Measurements from ENCODE around the gene SHCBP1. TPM values are rescaled to one million over a fixed set of nuclear protein-coding genes. Genes with fewer than 3 reads are reported as not detected.

SHCBP1 gene
- total and polyA plus RNA-seq, 2 donors from 2014 or later: 1.6 to 2.6 TPM

- no peak overlapping the region for H3K4me3 ChIP-seq (ENCODE audit: low read length in 3 of 3)
- intact Hi-C loops (cut with DNase I): no loop called here
- no peaks in the 10 kb centered on the region for H3K9me3 ChIP-seq (ENCODE audit: control insufficient read depth in 2 of 3, insufficient read depth in 1 of 3, low read length in 3 of 3)
- H3K36me3 ChIP-seq (ENCODE audit: control insufficient read depth in 2 of 3, insufficient read depth in 3 of 3, low read length in 3 of 3): no peaks in the 10 kb centered on the region
- no peak for FAIRE-seq
- H3K9ac ChIP-seq (ENCODE audit: low read length in 3 of 3): no peak overlapping the region
- DNase-seq: peak in 1 of 5 donors; percentile 2
- H3K4me1 ChIP-seq (ENCODE audit: control insufficient read depth in 2 of 3, insufficient read depth in 2 of 3, low read depth in 1 of 3, low read length in 3 of 3): no peaks in the 10 kb centered on the region
- no peaks in the 10 kb centered on the region for H3K27me3 ChIP-seq (ENCODE audit: control insufficient read depth, insufficient read depth, low read length)
- H3K27ac ChIP-seq (ENCODE audit: low read depth in 2 of 2, low read length in 2 of 2): no peak overlapping the region
- TF ChIP-seq CTCF (IDR thresholded peaks at IDR 0.05; ENCODE audit: borderline replicate concordance, extremely low read depth, insufficient read depth): no peak
Measured at GRCh38 chr16:46573008-46573833, 48.0 kb downstream of the SHCBP1 start.

GRCh38 chr16:46569231-46569735 is 51.9 kb downstream of the SHCBP1 start:
- Histone ChIP-seq H3K36me3 (ENCODE audit: control insufficient read depth in 2 of 3, insufficient read depth in 3 of 3, low read length in 3 of 3) (no peaks in the 10 kb centered on the region), H3K9me3 (ENCODE audit: control insufficient read depth in 2 of 3, insufficient read depth in 1 of 3, low read length in 3 of 3) (no peaks in the 10 kb centered on the region), H3K9ac (ENCODE audit: low read length in 3 of 3) (no peak overlapping the region), H3K4me3 (ENCODE audit: low read length in 3 of 3) (no peak overlapping the region), H3K4me1 (ENCODE audit: control insufficient read depth in 2 of 3, insufficient read depth in 2 of 3, low read depth in 1 of 3, low read length in 3 of 3) (no peaks in the 10 kb centered on the region), H3K27me3 (ENCODE audit: control insufficient read depth, insufficient read depth, low read length) (no peaks in the 10 kb centered on the region), H3K27ac (ENCODE audit: low read depth in 2 of 2, low read length in 2 of 2) (no peak overlapping the region)
- no peak for FAIRE-seq
- intact Hi-C loops (cut with DNase I): no loop called here
- no peak for TF ChIP-seq CTCF (IDR thresholded peaks at IDR 0.05; ENCODE audit: borderline replicate concordance, extremely low read depth, insufficient read depth)
- DNase-seq: no peak

GRCh38 chr16:46568472-46569230 is 52.5 kb downstream of the SHCBP1 start:
- no peaks in the 10 kb centered on the region for H3K27me3 ChIP-seq (ENCODE audit: control insufficient read depth, insufficient read depth, low read length)
- H3K27ac ChIP-seq (ENCODE audit: low read depth in 2 of 2, low read length in 2 of 2): no peak overlapping the region
- H3K9me3 ChIP-seq (ENCODE audit: control insufficient read depth in 2 of 3, insufficient read depth in 1 of 3, low read length in 3 of 3): no peaks in the 10 kb centered on the region
- H3K4me1 ChIP-seq (ENCODE audit: control insufficient read depth in 2 of 3, insufficient read depth in 2 of 3, low read depth in 1 of 3, low read length in 3 of 3): no peaks in the 10 kb centered on the region
- no peak for TF ChIP-seq CTCF (IDR thresholded peaks at IDR 0.05; ENCODE audit: borderline replicate concordance, extremely low read depth, insufficient read depth)
- intact Hi-C loops (cut with DNase I): no loop called here
- no peak for FAIRE-seq
- H3K9ac ChIP-seq (ENCODE audit: low read length in 3 of 3): no peak overlapping the region
- no peak overlapping the region for H3K4me3 ChIP-seq (ENCODE audit: low read length in 3 of 3)
- no peaks in the 10 kb centered on the region for H3K36me3 ChIP-seq (ENCODE audit: control insufficient read depth in 2 of 3, insufficient read depth in 3 of 3, low read length in 3 of 3)
- DNase-seq: no peak

Data from kidney (tissue), 14 donors.